Fibroblast of pulmonary artery (primary cell): Measurements from ENCODE around the gene PSMG3.

Source experiments
- DNase-seq: peaks from one replicate; pipeline ENCODE4 v3.0.0-alpha.2; 2010; ENCODE audit warnings: low read depth
- H3K4me3 ChIP-seq: replicated peaks from 2 replicates; pipeline ENCODE4 v1.5.1; 2011; ENCODE audit warnings: low read depth, mild to moderate bottlenecking, control low read depth, low read length, moderate library complexity
- TF ChIP-seq, protein P1 (sequence below): IDR thresholded peaks from 2 replicates; pipeline ENCODE4 v1.5.1; 2011; ENCODE audit warnings: mild to moderate bottlenecking, control low read depth, low read length, inconsistent platforms; ENCODE audit errors: missing control alignments

PSMG3 gene

GRCh38 chr7:1536743-1537534, 32.9 kb downstream of the PSMG3 start:
- peak overlapping the region; percentile 55 for H3K4me3 ChIP-seq
- DNase-seq, result peak; percentile 99
- TF ChIP-seq, protein P1, sequence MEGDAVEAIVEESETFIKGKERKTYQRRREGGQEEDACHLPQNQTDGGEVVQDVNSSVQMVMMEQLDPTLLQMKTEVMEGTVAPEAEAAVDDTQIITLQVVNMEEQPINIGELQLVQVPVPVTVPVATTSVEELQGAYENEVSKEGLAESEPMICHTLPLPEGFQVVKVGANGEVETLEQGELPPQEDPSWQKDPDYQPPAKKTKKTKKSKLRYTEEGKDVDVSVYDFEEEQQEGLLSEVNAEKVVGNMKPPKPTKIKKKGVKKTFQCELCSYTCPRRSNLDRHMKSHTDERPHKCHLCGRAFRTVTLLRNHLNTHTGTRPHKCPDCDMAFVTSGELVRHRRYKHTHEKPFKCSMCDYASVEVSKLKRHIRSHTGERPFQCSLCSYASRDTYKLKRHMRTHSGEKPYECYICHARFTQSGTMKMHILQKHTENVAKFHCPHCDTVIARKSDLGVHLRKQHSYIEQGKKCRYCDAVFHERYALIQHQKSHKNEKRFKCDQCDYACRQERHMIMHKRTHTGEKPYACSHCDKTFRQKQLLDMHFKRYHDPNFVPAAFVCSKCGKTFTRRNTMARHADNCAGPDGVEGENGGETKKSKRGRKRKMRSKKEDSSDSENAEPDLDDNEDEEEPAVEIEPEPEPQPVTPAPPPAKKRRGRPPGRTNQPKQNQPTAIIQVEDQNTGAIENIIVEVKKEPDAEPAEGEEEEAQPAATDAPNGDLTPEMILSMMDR, result no peak

DNA sequence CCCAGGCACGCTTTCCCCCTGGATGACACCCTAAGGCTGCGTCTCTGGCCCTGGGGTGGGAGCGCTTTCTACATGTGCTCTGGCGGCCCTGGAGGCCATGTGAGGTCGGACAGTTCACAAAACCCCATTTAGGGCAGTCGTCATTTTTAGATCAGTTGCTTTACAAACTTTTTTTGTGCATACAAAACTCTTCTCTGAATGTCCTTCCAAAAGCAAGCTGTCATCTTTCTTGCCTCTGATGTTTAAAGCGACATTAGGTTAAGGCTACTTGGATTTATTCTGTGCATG, 33.4 kb downstream of the PSMG3 start:
- TF ChIP-seq, protein P1, result no peak
- no peak for DNase-seq
- H3K4me3 ChIP-seq, result no peak overlapping the region

DNA sequence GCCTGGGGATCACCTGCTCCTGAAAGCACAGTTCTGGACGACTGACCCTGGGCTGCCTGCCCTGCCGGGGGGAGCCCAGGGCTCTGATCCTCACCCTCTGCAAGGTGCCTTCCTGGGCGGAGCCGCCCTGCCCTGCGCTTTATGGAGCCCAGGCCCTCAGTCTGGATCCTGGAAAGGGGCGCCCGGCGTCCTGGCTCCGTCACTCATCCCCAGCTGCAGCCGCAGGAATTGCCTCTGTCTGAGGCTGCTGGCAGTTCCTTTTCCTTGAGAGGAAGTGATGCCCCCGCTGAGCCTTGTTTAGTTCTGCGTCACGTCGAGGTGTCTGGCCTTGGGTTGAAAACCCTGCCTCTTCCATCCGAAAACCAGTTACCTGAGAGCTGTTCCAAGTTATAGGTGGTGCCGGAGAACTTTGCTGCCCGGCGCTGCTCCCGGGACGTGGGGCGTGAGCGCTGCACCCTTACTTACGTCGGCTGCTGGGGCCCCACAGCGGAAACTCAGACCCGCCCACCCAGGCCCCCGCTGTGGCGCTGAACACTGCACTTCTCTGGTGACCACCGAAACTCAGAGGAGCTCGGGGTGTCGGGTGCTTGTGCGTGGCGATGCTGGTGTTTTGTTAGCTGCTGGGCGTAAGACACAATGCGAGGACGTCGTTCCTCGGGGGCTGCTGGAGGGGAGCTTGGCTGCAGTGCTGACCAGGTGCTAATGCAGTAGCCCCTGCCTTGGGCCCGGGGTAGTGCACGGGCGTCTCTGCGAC, 34.0 kb downstream of the PSMG3 start:
- H3K4me3 ChIP-seq, result no peak overlapping the region
- TF ChIP-seq, protein P1, result no peak
- no peak for DNase-seq

GRCh38 chr7:1535100-1535458, 34.8 kb downstream of the PSMG3 start:
- DNase-seq, result no peak
- TF ChIP-seq, protein P1, result no peak
- H3K4me3 ChIP-seq, result no peak overlapping the region

- TF ChIP-seq, protein P1, result no peak
- no peak overlapping the region for H3K4me3 ChIP-seq
- no peak for DNase-seq
Measured at GRCh38 chr7:1534330-1535099, 35.3 kb downstream of the PSMG3 start.

DNA sequence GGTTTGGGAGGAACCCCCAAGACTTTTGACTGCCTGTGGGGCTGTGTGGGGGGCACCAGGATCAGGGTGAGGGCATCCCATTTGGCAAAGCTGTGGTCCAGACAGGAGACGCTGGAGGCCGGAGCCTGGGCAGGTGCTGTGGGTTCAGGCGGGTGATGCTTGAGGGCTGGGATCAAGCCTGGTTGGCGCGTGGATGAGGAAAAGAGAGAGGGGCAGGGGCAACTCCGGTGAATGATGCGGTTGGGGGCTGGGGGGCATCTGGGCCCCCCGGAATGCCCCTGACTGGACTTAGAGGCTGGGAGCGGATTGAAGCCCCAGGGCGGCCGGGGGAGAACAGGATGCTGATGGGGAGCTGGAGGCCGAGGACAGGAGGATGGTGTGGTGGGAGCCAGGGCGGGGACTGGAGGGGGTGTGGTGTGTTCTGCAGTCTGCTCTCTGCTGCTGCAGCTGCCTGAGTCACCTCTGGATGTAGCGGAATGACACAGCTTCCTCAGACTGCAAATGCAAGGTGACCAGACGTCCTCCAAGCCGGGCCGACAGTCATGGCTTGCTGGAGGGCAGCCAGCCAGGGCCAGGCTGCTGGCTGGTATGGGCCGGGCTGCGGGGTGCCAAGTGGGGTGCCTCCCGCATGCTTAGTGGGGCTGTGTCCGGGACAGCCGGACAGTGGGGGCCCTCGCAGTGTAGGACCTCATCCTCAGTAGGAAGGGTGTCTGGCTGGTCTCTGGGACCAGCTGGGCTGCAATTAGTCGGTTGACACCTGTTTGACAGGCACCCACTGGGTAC, 36.1 kb downstream of the PSMG3 start:
- TF ChIP-seq, protein P1, result no peak
- H3K4me3 ChIP-seq, result peak overlapping the region; percentile 68
- DNase-seq, result peak; percentile 79
